Keratinocyte (primary cell): ENCODE data around the gene TOMM5. TPM values are rescaled to one million over a fixed set of nuclear protein-coding genes. Genes with fewer than 3 reads are reported as not detected.

Experiments
- DNase-seq: peaks from one replicate; pipeline ENCODE4 v3.0.0-alpha.2; 2011; ENCODE audit warnings: low read depth, missing footprints, low spot score
- FAIRE-seq: peaks from 2 replicates; lab custom pipeline; 2011; peaks lifted over from hg19 to GRCh38; lab: Jason Lieb, UNC
- H2AFZ ChIP-seq: 2 replicates; pipeline ENCODE4 v1.6.0; 2012; ENCODE audit warnings: low read length, control low read depth, inconsistent platforms; ENCODE audit not compliant: control insufficient read depth
- H3K27ac ChIP-seq: 2 replicates; pipeline ENCODE4 v1.5.1; 2011; ENCODE audit warnings: low read length; ENCODE audit not compliant: control insufficient read depth, insufficient read depth
- H3K27me3 ChIP-seq: 3 replicates; pipeline ENCODE4 v1.6.0; 2011; ENCODE audit warnings: low read length; ENCODE audit not compliant: control insufficient read depth, insufficient read depth; ENCODE audit errors: extremely low read depth
- H3K36me3 ChIP-seq, 2 experiments: 2 replicates in 1 of 2; 3 replicates in 1 of 2; pipeline ENCODE4 v1.5.1; 2011; ENCODE audit warnings: low read length in 2 of 2, mild to moderate bottlenecking in 1 of 2; ENCODE audit not compliant: control insufficient read depth in 2 of 2, insufficient read depth in 2 of 2; ENCODE audit errors: extremely low read depth in 1 of 2
- H3K4me1 ChIP-seq: 3 replicates; pipeline ENCODE4 v1.5.1; 2011; ENCODE audit warnings: low read length; ENCODE audit not compliant: control insufficient read depth, insufficient read depth; ENCODE audit errors: extremely low read depth
- H3K4me2 ChIP-seq: 3 replicates; pipeline ENCODE4 v1.6.0; 2011; ENCODE audit warnings: low read depth, low read length; ENCODE audit not compliant: control insufficient read depth, insufficient read depth; ENCODE audit errors: extremely low read depth
- H3K4me3 ChIP-seq, 3 experiments: fragments of 200-600 bp in 1 of 3; sonication (generic) in 1 of 3; 2 replicates in 2 of 3; 3 replicates in 1 of 3; pipeline ENCODE4 v1.5.1; 2011 to 2016; ENCODE audit warnings: low read length in 3 of 3, mild to moderate bottlenecking in 3 of 3, control low read depth in 2 of 3, inconsistent platforms in 1 of 3, low read depth in 1 of 3, mixed read lengths in 1 of 3, mixed run types in 1 of 3, moderate library complexity in 1 of 3; ENCODE audit not compliant: control insufficient read depth in 2 of 3, insufficient read depth in 2 of 3; ENCODE audit errors: extremely low read depth in 1 of 3
- H3K79me2 ChIP-seq: 2 replicates; pipeline ENCODE4 v1.6.0; 2012; ENCODE audit warnings: low read length; ENCODE audit not compliant: control insufficient read depth, insufficient read depth
- H3K9ac ChIP-seq: 3 replicates; pipeline ENCODE4 v1.6.0; 2011; ENCODE audit warnings: low read length; ENCODE audit not compliant: control insufficient read depth, insufficient read depth; ENCODE audit errors: extremely low read depth
- H3K9me1 ChIP-seq: 3 replicates; pipeline ENCODE4 v1.6.0; 2011; ENCODE audit warnings: low read length; ENCODE audit not compliant: control insufficient read depth, insufficient read depth; ENCODE audit errors: extremely low read depth
- H3K9me3 ChIP-seq: 2 replicates; pipeline ENCODE4 v1.5.1; 2012; ENCODE audit warnings: low read depth, low read length; ENCODE audit not compliant: control insufficient read depth
- H4K20me1 ChIP-seq: 3 replicates; pipeline ENCODE4 v1.6.0; 2011; ENCODE audit warnings: low read length; ENCODE audit not compliant: control insufficient read depth, insufficient read depth; ENCODE audit errors: extremely low read depth
- CTCF ChIP-seq, 3 experiments: IDR thresholded peaks in 1 of 3; conservative IDR thresholded peaks in 1 of 3; optimal IDR thresholded peaks in 1 of 3; 2 replicates in 2 of 3; 3 replicates in 1 of 3; pipeline versions ENCODE3 to v1.5.1; 2011; ENCODE audit warnings: low read length in 3 of 3, mild to moderate bottlenecking in 3 of 3, moderate library complexity in 2 of 3, control low read depth in 1 of 3, inconsistent platforms in 1 of 3; ENCODE audit not compliant: insufficient read depth in 2 of 3; ENCODE audit errors: extremely low read depth in 1 of 3
- EZH2 ChIP-seq: IDR thresholded peaks from one replicate; pipeline ENCODE4 v1.6.1; 2012; ENCODE audit warnings: inconsistent platforms, mild to moderate bottlenecking, low read length, moderate library complexity
- dilution Hi-C: fragments of 300-500 bp; cut with MboI; formaldehyde crosslinking; loops from one replicate; pipeline ENCODE4 v1.7.0; 2020; ENCODE audit warnings: low sequenced_read_pairs; ENCODE audit not compliant: extremely low pct_ligation_motif_present
- polyA plus RNA-seq, 5 experiments: library from polyadenylated mRNA; depleted of rRNA in 3 of 5; stranded (reverse) in 3 of 5; stranded (forward) in 1 of 5; unstranded in 1 of 5; fragments of >200 nt; gene quantifications; 1 replicate in 1 of 5; 2 replicates in 3 of 5; 3 replicates in 1 of 5; pipeline versions ENCODE4 v1.2.1 to v1.2.3, GENCODE V29; 2011 to 2012; ENCODE audit warnings: missing spikeins in 2 of 5, low read depth in 1 of 5, low replicate concordance in 1 of 5

TOMM5 gene
- polyA plus RNA-seq, 1 donor (not counting 4 experiments of a cell fraction or from before 2014, with no cell fraction given) = 232 TPM

DNA sequence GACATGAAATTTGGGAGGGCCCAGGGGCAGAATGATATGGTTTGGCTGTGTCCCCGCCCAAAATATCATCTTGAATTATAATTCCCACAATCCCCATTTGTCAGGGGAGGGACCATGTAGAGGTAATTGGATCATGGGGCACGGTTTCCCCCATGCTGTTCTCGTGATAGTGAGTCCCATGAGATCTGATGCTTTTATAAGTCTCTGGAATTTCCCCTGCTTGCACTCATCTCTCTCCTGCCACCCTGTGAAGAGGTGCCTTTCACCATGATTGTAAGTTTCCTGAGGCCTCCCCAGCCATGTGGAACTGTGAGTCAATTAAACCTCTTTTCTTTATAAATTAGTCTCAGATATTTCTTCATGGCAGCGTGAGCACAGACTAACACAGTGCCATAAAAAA lies 27.5 kb downstream of the TOMM5 start:
- H3K9me3 ChIP-seq = no peaks in the 10 kb centered on the region
- no peaks in the 10 kb centered on the region for H4K20me1 ChIP-seq
- peaks cover 3% of the 10 kb centered on the region for H3K4me1 ChIP-seq
- H3K4me2 ChIP-seq = no peak overlapping the region
- H2AFZ ChIP-seq = no peak overlapping the region
- no peaks in the 10 kb centered on the region for H3K79me2 ChIP-seq
- no peaks in the 10 kb centered on the region for H3K27me3 ChIP-seq
- TF ChIP-seq CTCF (optimal IDR thresholded peaks at IDR 0.05 in 1 of 3, IDR thresholded peaks at IDR 0.05 in 1 of 3, conservative IDR thresholded peaks at IDR 0.05 in 1 of 3; ENCODE audit: extremely low read depth in 1 of 3, insufficient read depth in 2 of 3, low read length in 3 of 3) = no peak
- no peak for TF ChIP-seq EZH2
- H3K36me3 ChIP-seq = no peaks in the 10 kb centered on the region
- dilution Hi-C loops = no loop called here
- DNase-seq (no peak), FAIRE-seq (no peak)
- H3K9ac ChIP-seq = no peak overlapping the region
- H3K4me3 ChIP-seq = no peak overlapping the region
- H3K27ac ChIP-seq = no peak overlapping the region
- no peaks in the 10 kb centered on the region for H3K9me1 ChIP-seq

- dilution Hi-C loops = no loop called here
Observed at GRCh38 chr9:37563806-37564513, 28.4 kb downstream of the TOMM5 start.

More at GRCh38 chr9:37563806-37564513, 28.4 kb downstream of the TOMM5 start:
- H3K4me2 ChIP-seq = no peak overlapping the region
- no peaks in the 10 kb centered on the region for H3K27me3 ChIP-seq
- H3K9ac ChIP-seq = no peak overlapping the region
- no peak overlapping the region for H3K4me3 ChIP-seq
- H3K9me3 ChIP-seq = no peaks in the 10 kb centered on the region
- H3K36me3 ChIP-seq = no peaks in the 10 kb centered on the region
- H3K27ac ChIP-seq = no peak overlapping the region
- TF ChIP-seq EZH2 (no peak), CTCF (optimal IDR thresholded peaks at IDR 0.05 in 1 of 3, IDR thresholded peaks at IDR 0.05 in 1 of 3, conservative IDR thresholded peaks at IDR 0.05 in 1 of 3; ENCODE audit: extremely low read depth in 1 of 3, insufficient read depth in 2 of 3, low read length in 3 of 3) (no peak)
- no peak overlapping the region for H2AFZ ChIP-seq
- H4K20me1 ChIP-seq = no peaks in the 10 kb centered on the region
- no peak for DNase-seq
- no peak for FAIRE-seq
- H3K79me2 ChIP-seq = no peaks in the 10 kb centered on the region
- no peaks in the 10 kb centered on the region for H3K9me1 ChIP-seq
- H3K4me1 ChIP-seq = peaks cover 3% of the 10 kb centered on the region
